IPS-20b (cell line): Measurements from ENCODE around the gene STK25.
"Not testable (repeated sequence)": the region's sequence is repeated elsewhere in the genome, so short reads cannot be mapped to it uniquely, and the experiment has no call there.

Source experiments
- H3K27ac ChIP-seq: one replicate; pipeline ENCODE4 v1.5.1; 2013; ENCODE audit warnings: low read length
- H3K27me3 ChIP-seq: 2 replicates; pipeline ENCODE4 v1.6.1; 2013; ENCODE audit warnings: mild to moderate bottlenecking, low read length, inconsistent platforms; ENCODE audit not compliant: insufficient read depth
- H3K36me3 ChIP-seq: 2 replicates; pipeline ENCODE4 v1.6.1; 2013; ENCODE audit warnings: low read depth, mild to moderate bottlenecking, inconsistent platforms, low read length, moderate library complexity; ENCODE audit not compliant: insufficient read depth
- H3K4me1 ChIP-seq: 2 replicates; pipeline ENCODE4 v1.6.1; 2013; ENCODE audit warnings: mild to moderate bottlenecking, control low read depth, inconsistent platforms, low read length, moderate library complexity; ENCODE audit not compliant: insufficient read depth
- H3K4me3 ChIP-seq: 2 replicates; pipeline ENCODE4 v1.5.1; 2013; ENCODE audit warnings: mild to moderate bottlenecking, low read length, inconsistent platforms
- H3K9ac ChIP-seq: 2 replicates; pipeline ENCODE4 v1.6.1; 2013; ENCODE audit warnings: low read depth, mild to moderate bottlenecking, inconsistent platforms, low read length, moderate library complexity
- H3K9me3 ChIP-seq: 2 replicates; pipeline ENCODE4 v1.6.1; 2013; ENCODE audit warnings: mild to moderate bottlenecking, low read depth, low read length, inconsistent platforms; ENCODE audit not compliant: insufficient read depth

STK25 gene

GRCh38 chr2:241535871-241536655, 27.7 kb upstream of the STK25 start:
- Histone ChIP-seq H3K4me1 (no peaks in the 10 kb centered on the region; the same call in 1 of the 2 replicates), H3K27ac (no peak overlapping the region), H3K27me3 (peaks cover 24% of the 10 kb centered on the region), H3K9ac (no peak overlapping the region), H3K9me3 (no peaks in the 10 kb centered on the region), H3K36me3 (no peaks in the 10 kb centered on the region), H3K4me3 (no peak overlapping the region)

GRCh38 chr2:241534701-241535375, 26.5 kb upstream of the STK25 start:
- peaks cover 12% of the 10 kb centered on the region for H3K27me3 ChIP-seq
- no peaks in the 10 kb centered on the region for H3K36me3 ChIP-seq
- H3K9ac ChIP-seq: no peak overlapping the region
- no peak overlapping the region for H3K4me3 ChIP-seq
- no peaks in the 10 kb centered on the region; the same call in 1 of the 2 replicates for H3K4me1 ChIP-seq
- H3K27ac ChIP-seq: no peak overlapping the region
- H3K9me3 ChIP-seq: no peaks in the 10 kb centered on the region

- H3K9ac ChIP-seq: no peak overlapping the region
Observed at GRCh38 chr2:241534293-241534692, 25.9 kb upstream of the STK25 start.

GRCh38 chr2:241532733-241533601, 24.6 kb upstream of the STK25 start:
- Histone ChIP-seq H3K27me3 (no peaks in the 10 kb centered on the region), H3K9ac (no peak overlapping the region), H3K4me1 (no peaks in the 10 kb centered on the region), H3K27ac (no peak overlapping the region), H3K9me3 (no peaks in the 10 kb centered on the region), H3K4me3 (no peak overlapping the region), H3K36me3 (no peaks in the 10 kb centered on the region)

More at GRCh38 chr2:241534293-241534692, 25.9 kb upstream of the STK25 start:
- Histone ChIP-seq H3K36me3 (no peaks in the 10 kb centered on the region), H3K9me3 (no peaks in the 10 kb centered on the region), H3K4me1 (no peaks in the 10 kb centered on the region; the same call in 1 of the 2 replicates), H3K27ac (no peak overlapping the region), H3K27me3 (peaks cover 7% of the 10 kb centered on the region), H3K4me3 (no peak overlapping the region)

- no peaks in the 10 kb centered on the region for H3K27me3 ChIP-seq
- H3K36me3 ChIP-seq: no peaks in the 10 kb centered on the region
- no peak overlapping the region for H3K27ac ChIP-seq
- H3K9me3 ChIP-seq: no peaks in the 10 kb centered on the region
- no peaks in the 10 kb centered on the region for H3K4me1 ChIP-seq
- no peak overlapping the region for H3K4me3 ChIP-seq
- H3K9ac ChIP-seq: no peak overlapping the region
Observed at GRCh38 chr2:241532168-241532567, 23.8 kb upstream of the STK25 start.

GRCh38 chr2:241531161-241531722, 22.9 kb upstream of the STK25 start:
- H3K9me3 ChIP-seq: peaks cover 5% of the 10 kb centered on the region
- H3K36me3 ChIP-seq: no peaks in the 10 kb centered on the region
- no peaks in the 10 kb centered on the region for H3K27me3 ChIP-seq
- H3K4me3 ChIP-seq: no peak overlapping the region
- no peaks in the 10 kb centered on the region for H3K4me1 ChIP-seq
- no peak overlapping the region for H3K9ac ChIP-seq
- H3K27ac ChIP-seq: no peak overlapping the region

- Histone ChIP-seq H3K9ac (no peak overlapping the region), H3K27ac (no peak overlapping the region), H3K4me1 (no peaks in the 10 kb centered on the region), H3K36me3 (no peaks in the 10 kb centered on the region), H3K9me3 (peaks cover 5% of the 10 kb centered on the region), H3K27me3 (no peaks in the 10 kb centered on the region), H3K4me3 (no peak overlapping the region)
Observed at GRCh38 chr2:241530571-241530970, 22.2 kb upstream of the STK25 start.

- H3K27me3 ChIP-seq, H3K36me3 ChIP-seq, H3K4me1 ChIP-seq, H3K9me3 ChIP-seq, H3K4me3 ChIP-seq, H3K27ac ChIP-seq, H3K9ac ChIP-seq: not testable (repeated sequence)
Observed at GRCh38 chr2:241525818-241526780, 17.7 kb upstream of the STK25 start.

GRCh38 chr2:241522477-241522876, 14.1 kb upstream of the STK25 start:
- Histone ChIP-seq H3K27me3 (no peaks in the 10 kb centered on the region), H3K27ac (no peak overlapping the region), H3K4me1 (no peaks in the 10 kb centered on the region)

GRCh38 chr2:241519669-241520068, 11.3 kb upstream of the STK25 start:
- H3K4me1 ChIP-seq: no peaks in the 10 kb centered on the region
- no peaks in the 10 kb centered on the region for H3K27me3 ChIP-seq
- H3K4me3 ChIP-seq: no peak overlapping the region
- H3K36me3 ChIP-seq: no peaks in the 10 kb centered on the region
- H3K27ac ChIP-seq: no peak overlapping the region
- no peak overlapping the region for H3K9ac ChIP-seq
- H3K9me3 ChIP-seq: no peaks in the 10 kb centered on the region

More at GRCh38 chr2:241522477-241522876, 14.1 kb upstream of the STK25 start:
- H3K36me3 ChIP-seq: no peaks in the 10 kb centered on the region
- peaks cover 5% of the 10 kb centered on the region for H3K9me3 ChIP-seq
- no peak overlapping the region for H3K4me3 ChIP-seq
- H3K9ac ChIP-seq: no peak overlapping the region
